NCI-H2081 (cell line): Measurements from ENCODE around the gene DNAH9.
A peak's percentile ranks its signal among the peaks of the same experiment; 100 is the strongest.

Experiments used
- DNase-seq, 2 experiments: peaks; one replicate each; lab custom pipeline; 2025; lab: John Stamatoyannopoulos, UW

The DNAH9 gene

DNA sequence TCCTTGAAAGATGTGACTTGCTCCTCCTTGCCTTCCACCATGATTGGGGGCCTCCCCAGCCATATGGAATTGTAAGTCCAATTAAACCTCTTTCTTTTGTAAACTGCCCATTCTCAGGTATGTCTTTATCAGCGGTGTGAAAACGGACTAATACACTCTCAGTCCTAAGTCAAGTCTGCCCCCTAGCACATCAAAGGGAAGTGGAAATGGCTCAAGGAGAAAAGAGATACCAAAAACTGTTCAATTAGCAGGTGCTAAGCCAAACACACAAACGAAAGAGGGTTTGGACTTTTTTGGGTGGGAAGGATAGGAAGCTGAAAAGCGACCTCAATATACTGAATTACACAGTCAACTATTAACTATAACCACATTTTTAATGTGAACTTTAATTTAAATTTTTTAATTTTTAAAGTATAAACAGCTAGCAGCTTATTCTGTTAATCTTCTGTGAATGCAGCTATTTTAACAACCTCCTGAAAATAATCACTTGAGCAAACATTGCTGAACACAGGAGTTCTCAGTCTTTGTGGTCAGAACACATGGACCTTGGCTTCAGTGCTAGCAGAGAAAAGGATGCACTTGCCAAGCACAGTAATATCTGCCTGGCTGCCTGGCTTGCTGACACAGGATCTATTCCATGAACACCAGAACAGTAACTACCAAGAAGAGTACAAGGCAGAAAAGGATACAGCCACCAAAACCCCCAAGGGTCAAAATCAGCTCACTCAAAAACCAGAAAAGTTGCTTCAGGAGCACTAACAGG, 388.1 kb downstream of the DNAH9 start:
- no peak for DNase-seq

DNA sequence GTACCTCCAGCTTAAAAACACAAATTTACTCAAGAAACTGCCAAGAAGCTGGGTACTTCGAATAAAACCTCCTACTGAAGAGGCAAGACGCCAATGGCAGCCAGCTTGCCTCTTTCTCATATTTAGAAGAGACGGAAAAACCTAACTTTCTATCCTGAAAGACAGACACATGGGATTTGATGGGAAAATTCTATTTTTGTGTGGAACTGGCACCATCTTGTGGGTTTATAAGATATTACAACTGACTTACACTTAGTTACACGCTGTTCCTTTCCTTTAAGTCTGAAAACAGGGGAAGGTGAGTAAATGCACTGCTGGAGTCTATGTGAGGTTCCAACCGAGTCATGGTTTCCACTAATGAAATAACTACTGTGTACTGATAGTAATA, 388.7 kb downstream of the DNAH9 start:
- peak; percentile 0 to 4 for DNase-seq

DNA sequence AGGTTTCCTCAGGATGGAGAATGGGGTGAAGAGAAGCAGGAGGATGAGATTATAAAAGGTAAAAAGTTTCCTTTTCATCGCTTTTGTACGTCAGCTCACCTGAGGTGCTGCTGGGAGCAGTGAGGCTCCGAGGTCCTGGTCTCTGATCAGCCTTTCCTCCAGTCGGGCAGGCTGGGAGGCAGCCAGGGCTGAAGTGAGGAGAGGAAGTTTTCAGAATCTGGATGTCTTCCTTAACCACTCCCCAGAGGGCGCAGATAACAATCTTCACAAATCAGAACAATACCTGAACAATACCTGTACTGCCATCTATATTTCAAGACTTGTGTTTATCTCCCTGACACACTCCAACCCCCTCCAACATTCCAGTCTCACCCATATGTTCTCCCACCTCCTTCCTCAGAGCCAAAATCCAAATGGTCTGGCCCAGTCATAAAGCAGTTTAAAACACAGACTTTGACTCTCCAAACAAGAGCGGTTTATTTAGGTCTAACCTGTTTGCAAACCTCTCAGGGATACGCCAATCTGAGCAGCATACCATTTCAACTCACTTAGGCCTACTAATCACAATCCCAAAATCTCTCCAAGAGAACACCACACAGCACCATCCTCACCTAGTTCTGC, 392.2 kb downstream of the DNAH9 start:
- DNase-seq: no peak

DNA sequence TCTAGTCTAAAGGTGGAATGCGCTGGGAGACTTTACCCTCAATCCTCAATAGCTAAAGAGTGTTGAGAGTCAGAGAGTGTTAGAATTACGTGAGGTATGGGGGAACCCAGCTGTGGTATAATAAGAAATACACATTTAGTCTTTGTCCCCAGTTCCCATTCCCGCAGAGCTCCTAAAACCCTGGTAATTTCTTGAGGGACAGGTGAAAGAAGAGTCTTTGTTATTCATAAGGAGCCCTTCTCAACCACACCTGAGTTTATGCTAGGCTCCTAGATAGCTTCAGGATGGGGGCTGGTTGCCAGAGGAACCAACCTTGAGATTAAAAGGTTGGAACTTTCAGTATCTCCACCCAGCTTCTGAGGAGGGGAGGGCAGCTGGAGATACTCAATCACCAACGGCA, 393.2 kb downstream of the DNAH9 start:
- DNase-seq: no peak

DNA sequence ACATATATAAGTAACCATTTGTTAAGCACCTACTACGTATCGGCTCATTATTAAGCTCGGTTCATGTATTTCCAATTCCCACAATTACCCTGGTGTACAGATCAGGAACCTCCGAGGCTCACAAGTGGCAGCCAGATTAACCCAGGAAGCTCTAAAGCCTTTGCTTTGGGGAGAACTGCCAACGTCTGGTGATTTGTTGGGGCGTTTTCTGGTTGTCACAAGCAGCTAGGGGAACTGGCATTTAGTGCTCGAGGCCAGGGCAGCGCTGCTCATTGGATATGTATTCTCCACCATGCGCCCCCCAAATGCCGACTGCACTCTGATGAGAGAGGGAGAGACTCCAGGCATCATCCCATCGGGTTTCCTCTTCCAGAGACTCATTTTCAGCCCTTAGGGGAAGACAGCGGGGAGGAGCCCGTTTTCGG, 398.5 kb downstream of the DNAH9 start:
- peak; percentile 2 to 19 for DNase-seq

DNA sequence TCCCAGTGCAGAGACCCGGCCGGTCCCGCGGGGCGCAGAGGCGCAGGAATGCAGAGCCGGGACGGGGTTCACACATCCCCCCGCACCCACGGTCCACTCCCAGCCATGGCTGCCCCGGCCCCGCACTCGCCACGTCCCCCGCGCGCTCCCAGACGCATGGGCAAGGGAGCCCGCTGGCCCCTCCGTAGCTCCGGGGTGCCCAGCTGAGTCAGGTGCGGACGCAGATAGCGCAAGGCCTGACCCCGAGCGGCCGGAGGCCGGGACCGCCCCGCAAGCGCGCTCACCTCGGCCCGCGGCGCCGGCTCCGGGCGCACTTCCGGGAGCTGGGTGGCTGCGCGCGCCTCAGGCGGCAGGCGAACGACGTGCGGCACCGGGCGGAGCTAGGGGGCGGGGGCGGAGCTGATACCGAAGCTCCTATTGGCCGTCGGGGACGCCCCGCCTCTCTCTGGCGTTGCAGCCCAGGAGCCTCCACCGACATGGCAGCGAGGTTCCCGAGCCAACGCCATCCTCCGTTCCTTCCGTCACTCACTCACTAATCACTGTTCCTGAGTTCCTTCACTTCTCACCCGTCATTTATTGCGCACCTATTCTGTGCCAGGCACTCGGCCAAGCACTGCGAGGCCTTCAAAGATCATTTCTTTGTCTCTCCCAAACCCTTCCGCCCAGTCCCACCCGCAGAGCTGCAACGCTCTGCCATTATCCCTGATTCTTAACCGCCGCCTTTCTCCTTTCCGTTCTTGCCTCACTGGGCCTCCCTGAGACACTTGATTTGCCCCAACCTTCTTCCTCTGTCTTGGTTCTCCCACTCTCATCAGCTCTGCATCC, 399.1 kb downstream of the DNAH9 start, which contains the start of gene ZNF18:
ZNF18 (minus strand) TSS at position 329 of the 825 bp plus-strand sequence. CDS start 4,646 bp downstream, outside the sequence.
- peak; percentile 87 to 89 for DNase-seq

DNA sequence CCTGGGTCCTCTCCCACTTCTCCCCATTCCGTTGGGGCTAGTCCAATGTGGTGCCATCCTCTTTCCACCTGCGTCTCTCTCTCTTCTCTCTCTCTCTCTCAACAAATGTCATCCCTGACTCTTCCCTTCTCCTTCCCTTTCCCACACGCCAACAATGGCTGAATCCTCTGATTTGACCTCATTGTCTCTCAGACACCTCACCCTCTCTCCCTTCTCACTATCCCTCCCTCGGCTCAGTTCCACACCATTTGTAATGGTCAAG, 399.6 kb downstream of the DNAH9 start:
- DNase-seq: no peak

DNA sequence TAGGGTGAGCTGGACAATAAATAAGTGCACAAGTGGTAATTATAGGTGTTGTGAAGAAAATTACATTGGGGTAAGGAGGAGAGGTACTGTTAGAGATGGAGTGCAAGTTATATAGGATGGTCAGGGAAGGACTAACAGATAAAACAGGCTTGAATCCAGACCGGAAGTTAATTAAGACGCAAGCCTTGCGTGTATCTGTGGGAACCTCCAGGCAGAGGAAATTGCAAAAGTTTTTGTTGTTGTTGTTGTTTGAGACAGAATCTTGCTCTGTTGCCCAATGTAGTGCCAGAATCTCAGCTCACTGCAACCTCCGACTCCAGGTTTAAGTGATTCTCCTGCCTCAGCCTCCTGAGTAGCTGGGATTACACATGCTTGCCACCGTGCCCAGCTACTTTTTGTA, 401.4 kb downstream of the DNAH9 start:
- no peak for DNase-seq

DNA sequence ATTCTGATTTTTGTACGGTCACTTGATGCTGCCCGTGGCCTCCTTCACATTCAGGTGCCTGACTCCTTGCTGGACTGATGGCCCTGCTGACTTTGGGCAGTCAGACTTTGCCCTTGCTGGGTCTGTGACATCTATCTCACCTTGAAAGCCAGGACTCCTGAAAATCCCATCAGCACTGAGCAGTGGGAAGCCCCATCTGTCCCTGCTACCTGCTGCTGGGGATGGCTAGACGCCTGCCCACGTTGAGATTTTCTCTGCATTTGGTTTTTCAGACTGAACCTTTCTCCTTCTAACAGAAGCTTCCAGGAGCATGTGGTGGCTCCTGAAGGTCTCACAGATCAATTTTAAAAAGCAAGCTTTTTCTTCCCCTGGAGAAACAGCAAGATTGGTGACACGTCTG, 409.2 kb downstream of the DNAH9 start:
- DNase-seq: no peak
